Measurements from ENCODE around the gene TRAF2. TPM values are rescaled to one million over a fixed set of nuclear protein-coding genes. Genes with fewer than 3 reads are reported as not detected.

The TRAF2 gene
- total and polyA plus RNA-seq, 2 of the 8 experiments (the other 6 are each of a cell fraction or from before 2014, with no cell fraction given) = 26.9 to 50.2 TPM

DNA sequence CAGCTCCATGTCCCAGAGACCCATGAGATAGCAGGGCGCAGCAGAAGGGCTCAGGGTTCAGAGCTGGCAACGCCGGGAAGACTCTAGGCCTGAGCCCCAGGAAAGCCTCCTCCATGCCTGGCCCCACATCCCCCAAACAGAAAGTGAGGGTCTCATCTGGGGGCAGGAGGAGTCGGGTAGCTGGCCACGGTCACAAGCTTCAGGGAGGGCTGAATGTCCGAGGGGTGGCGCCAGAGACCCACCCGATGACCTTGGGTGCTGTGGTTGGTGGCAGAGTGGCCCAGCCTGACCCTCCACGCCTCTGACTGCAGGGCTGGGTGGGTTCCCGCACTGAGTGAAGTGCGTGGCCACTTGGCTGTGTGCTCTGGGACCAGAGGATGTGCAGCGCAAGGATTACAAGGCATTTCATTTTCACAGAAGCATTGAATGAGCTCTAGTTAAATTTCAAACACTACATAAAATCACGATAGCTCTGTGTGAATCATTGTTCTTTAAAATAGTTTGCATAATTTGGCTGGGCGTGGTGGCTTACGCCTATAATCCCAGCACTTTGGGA is 61.7 kb downstream of the TRAF2 start:
- DNase-seq (ENCODE audit: low read depth in 1 of 2, low spot score in 2 of 2) (peak in 1 of 2 experiments; percentile 82), FAIRE-seq (peak; percentile 13)
- no peak overlapping the region for H4K8ac ChIP-seq (ENCODE audit: extremely low read depth, insufficient read depth, low read length)
- 0 out of 8 replicates have a peak, but pooled peaks cover 0 to under 1% (median 0%) of the 10 kb centered on the region in 4 experiments for H3K36me3 ChIP-seq (ENCODE audit: control insufficient read depth in 2 of 4, insufficient read depth in 4 of 4, low read length in 3 of 4)
- TF ChIP-seq, protein P1, sequence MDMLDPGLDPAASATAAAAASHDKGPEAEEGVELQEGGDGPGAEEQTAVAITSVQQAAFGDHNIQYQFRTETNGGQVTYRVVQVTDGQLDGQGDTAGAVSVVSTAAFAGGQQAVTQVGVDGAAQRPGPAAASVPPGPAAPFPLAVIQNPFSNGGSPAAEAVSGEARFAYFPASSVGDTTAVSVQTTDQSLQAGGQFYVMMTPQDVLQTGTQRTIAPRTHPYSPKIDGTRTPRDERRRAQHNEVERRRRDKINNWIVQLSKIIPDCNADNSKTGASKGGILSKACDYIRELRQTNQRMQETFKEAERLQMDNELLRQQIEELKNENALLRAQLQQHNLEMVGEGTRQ (IDR thresholded peaks at IDR 0.05; ENCODE audit: low read length) = no peak
- TF ChIP-seq RAD21 (IDR thresholded peaks at IDR 0.05 in 1 of 2, conservative IDR thresholded peaks at IDR 0.05 in 1 of 2; ENCODE audit: low read depth in 2 of 2, low read length in 2 of 2) = peak; percentile 75 to 83
- peak; percentile 59 for TF ChIP-seq BACH1 (IDR thresholded peaks at IDR 0.05; ENCODE audit: low read length)
- TF ChIP-seq, protein P2, sequence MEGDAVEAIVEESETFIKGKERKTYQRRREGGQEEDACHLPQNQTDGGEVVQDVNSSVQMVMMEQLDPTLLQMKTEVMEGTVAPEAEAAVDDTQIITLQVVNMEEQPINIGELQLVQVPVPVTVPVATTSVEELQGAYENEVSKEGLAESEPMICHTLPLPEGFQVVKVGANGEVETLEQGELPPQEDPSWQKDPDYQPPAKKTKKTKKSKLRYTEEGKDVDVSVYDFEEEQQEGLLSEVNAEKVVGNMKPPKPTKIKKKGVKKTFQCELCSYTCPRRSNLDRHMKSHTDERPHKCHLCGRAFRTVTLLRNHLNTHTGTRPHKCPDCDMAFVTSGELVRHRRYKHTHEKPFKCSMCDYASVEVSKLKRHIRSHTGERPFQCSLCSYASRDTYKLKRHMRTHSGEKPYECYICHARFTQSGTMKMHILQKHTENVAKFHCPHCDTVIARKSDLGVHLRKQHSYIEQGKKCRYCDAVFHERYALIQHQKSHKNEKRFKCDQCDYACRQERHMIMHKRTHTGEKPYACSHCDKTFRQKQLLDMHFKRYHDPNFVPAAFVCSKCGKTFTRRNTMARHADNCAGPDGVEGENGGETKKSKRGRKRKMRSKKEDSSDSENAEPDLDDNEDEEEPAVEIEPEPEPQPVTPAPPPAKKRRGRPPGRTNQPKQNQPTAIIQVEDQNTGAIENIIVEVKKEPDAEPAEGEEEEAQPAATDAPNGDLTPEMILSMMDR (IDR thresholded peaks at IDR 0.05; ENCODE audit: control extremely low read depth in 1 of 3, insufficient read depth in 1 of 3, low read depth in 1 of 3, low read length in 3 of 3) = peak in 2 of 3 experiments; percentile 74 to 82; a peak in 3 of 4 replicates
- peak; percentile 76; the same call in 1 of the 2 replicates for TF ChIP-seq GABPA (IDR thresholded peaks at IDR 0.05; ENCODE audit: borderline replicate concordance, insufficient read depth, low read length)
- peak; percentile 70; the same call in 1 of the 2 replicates for TF ChIP-seq EGR1 (IDR thresholded peaks at IDR 0.05; ENCODE audit: borderline replicate concordance, low read depth, low read length)
- no peak overlapping the region for H3K4me3 ChIP-seq (ENCODE audit: extremely low read depth in 1 of 4, insufficient read depth in 2 of 4, low read depth in 3 of 4, low read length in 4 of 4)
- H3K4me2 ChIP-seq (ENCODE audit: insufficient read depth in 1 of 2, low read depth in 2 of 2, low read length in 2 of 2) = no peak overlapping the region
- H3K9me3 ChIP-seq (ENCODE audit: insufficient read depth in 2 of 2, low read depth in 1 of 2, low read length in 1 of 2) = no peaks in the 10 kb centered on the region
- no peak overlapping the region for H3K9ac ChIP-seq (replicated peaks in 1 of 4; ENCODE audit: extremely low read depth in 1 of 4, low read depth in 3 of 4, low read length in 3 of 4)
- ChIA-PET CTCF (ENCODE audit: partially characterized antibody) (interaction anchor here (0.6 to 4.4 kb wide), 54 partner anchors 11 to 496 kb away, joined by 3 to 63 read pairs (median 4); partner anchors contain the start of genes ABCA2, AJM1, CLIC3 and FUT7), POLR2A (ENCODE audit: partially characterized antibody) (interaction anchor here (1.0 to 1.3 kb wide), 5 partner anchors 34 to 222 kb away, joined by 3 to 5 read pairs (median 3); no protein-coding TSS in a partner anchor)
- no peak overlapping the region for H2AFZ ChIP-seq (ENCODE audit: low read length)
- H2AK5ac ChIP-seq (ENCODE audit: low read depth, low read length) = no peak overlapping the region
- H3K79me1 ChIP-seq (ENCODE audit: low read depth, low read length) = no peaks in the 10 kb centered on the region
- no peak overlapping the region for H2BK20ac ChIP-seq (ENCODE audit: low read length)
- peaks cover 8% of the 10 kb centered on the region; the same call in 1 of the 2 replicates for H3K23me2 ChIP-seq (ENCODE audit: low read depth, low read length)
- H3K18ac ChIP-seq (ENCODE audit: extremely low read depth, low read length) = no peak overlapping the region
- no peak overlapping the region for H3K56ac ChIP-seq (replicated peaks; ENCODE audit: insufficient read length, low read depth, low read length)
- H2BK5ac ChIP-seq (ENCODE audit: low read depth, low read length) = peak overlapping the region; percentile 78; the same call in 1 of the 2 replicates
- no peak overlapping the region for H3K14ac ChIP-seq (ENCODE audit: insufficient read length)
- H4K91ac ChIP-seq (replicated peaks; ENCODE audit: insufficient read length, low read length) = peak overlapping the region; percentile 72
- peaks cover 0 to 3% of the 10 kb centered on the region in 2 experiments; a peak in 1 of 4 replicates for H3K79me2 ChIP-seq (ENCODE audit: control insufficient read depth in 1 of 2, insufficient read depth in 2 of 2, low read length in 2 of 2)
- no peak overlapping the region for H4K5ac ChIP-seq (ENCODE audit: insufficient read length, low read depth, low read length)
- H3K27me3 ChIP-seq (replicated peaks in 1 of 4; ENCODE audit: control insufficient read depth in 3 of 4, extremely low read depth in 1 of 4, insufficient read depth in 3 of 4, low read length in 3 of 4) = no peaks in the 10 kb centered on the region
- no peak overlapping the region for H2BK120ac ChIP-seq (replicated peaks; ENCODE audit: low read depth, low read length)
- H3K27ac ChIP-seq (ENCODE audit: low read depth, low read length) = no peak overlapping the region
- WGBS, 2 experiments (ENCODE audit: extremely low coverage in 1 of 2, insufficient coverage in 1 of 2, insufficient read length in 1 of 2, insufficient replicate concordance in 2 of 2, low coverage in 1 of 2, low lambda C conversion rate in 2 of 2, missing lambda C conversion rate in 1 of 2) = 62% methylated on average over 15 of the region's 15 CpGs; no CpG with 5 or more reads in 1 of the 2 experiments
- H2BK15ac ChIP-seq (ENCODE audit: low read length) = 0 out of 2 replicates have a peak overlapping the region, but pooled peaks have one; percentile 81
- H2BK12ac ChIP-seq (ENCODE audit: low read depth, low read length) = peak overlapping the region; percentile 17; the same call in 1 of the 2 replicates
- no peak overlapping the region for H3K4ac ChIP-seq (replicated peaks; ENCODE audit: insufficient read length, low read depth, low read length)
- H3K23ac ChIP-seq (ENCODE audit: insufficient read length) = no peak overlapping the region
- peaks cover 3 to 5% of the 10 kb centered on the region in 2 experiments for H4K20me1 ChIP-seq (replicated peaks in 1 of 2; ENCODE audit: control insufficient read depth in 1 of 2, insufficient read depth in 2 of 2, low read length in 2 of 2)
- peaks cover 0 to 25% (median 16%) of the 10 kb centered on the region in 4 experiments; a peak in 5 of 7 replicates for H3K4me1 ChIP-seq (replicated peaks in 1 of 4; ENCODE audit: control insufficient read depth in 3 of 4, insufficient read depth in 4 of 4, low read length in 3 of 4)

Data from H1 (cell line).